HG03159 (cell line): Measurements from ENCODE around the gene GTF2F2.

Experiments
- ATAC-seq: cut with Tn5 transposase; IDR thresholded peaks from one replicate; pipeline ENCODE4 v1.9.1; 2021; ENCODE audit warnings: mild to moderate bottlenecking, moderate library complexity; ENCODE audit not compliant: unreplicated experiment

GTF2F2 gene

DNA sequence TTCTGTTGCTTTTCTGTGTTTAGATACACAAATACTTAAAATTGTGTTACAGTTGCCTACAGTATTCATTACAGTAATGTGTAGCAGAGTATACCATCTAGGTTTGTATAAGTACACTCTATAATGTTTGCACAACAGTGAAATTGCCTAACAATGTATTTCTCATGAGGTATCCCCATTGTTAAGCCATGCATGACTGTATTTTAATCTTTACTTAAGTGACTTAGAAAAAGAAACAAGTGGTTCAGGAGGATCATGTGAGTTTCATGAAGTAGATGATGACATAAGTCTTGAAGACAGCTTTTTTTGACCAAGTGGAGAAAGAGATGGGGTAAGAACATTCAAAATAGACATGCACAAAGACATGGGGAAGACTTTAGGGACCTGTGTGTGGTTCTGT is 88.9 kb downstream of the GTF2F2 start:
- no peak for ATAC-seq

DNA sequence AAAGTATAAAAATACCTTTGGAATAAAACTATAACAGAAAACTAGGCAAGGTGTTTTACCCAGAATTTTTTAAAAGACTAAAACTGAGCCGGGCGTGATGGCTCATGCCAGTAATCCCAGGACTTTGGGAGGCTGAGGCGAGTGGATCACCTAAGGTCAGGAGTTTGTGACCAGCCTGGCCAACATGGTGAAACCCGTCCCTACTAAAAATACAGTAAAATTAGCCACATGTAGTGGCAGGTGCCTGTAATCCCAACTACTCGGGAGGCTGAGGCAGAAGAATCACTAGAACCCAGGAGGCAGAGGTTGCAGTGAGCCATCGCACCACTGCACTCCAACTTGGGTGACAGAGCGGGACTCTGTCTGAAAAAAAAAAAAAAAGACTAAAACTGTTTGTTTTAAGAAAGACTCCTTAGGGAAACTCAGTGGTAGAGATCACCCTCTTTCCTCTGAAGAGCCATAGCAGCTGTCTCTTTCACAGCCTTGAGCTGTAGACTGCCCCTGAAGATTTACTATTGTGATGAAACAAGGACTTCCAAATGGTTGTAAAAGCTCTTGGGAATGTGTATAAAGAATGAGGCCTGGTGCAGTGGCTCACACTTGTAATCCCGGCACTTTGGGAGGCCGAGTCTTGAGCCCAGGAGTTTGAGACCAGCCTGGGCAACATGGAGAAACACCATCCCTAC is 95.2 kb downstream of the GTF2F2 start:
- no peak for ATAC-seq

DNA sequence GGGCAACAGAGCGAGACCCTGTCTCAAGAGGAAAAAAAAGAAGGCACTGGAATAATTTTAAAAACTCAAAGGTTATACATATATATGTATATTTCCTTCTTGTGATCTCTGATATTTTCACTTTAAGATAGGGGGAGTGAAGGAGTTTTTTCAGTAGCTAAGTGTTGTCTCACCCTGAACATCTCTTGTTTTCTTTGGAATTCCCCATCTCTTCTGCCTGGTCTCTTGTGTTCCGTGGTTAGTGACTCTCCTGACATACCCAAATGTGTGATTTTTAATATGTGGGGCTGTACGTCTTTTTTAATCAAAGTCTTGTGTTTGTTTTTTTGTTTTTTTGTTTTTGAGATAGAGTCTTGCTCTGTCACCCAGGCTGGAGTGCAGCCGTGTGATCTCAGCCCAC is 95.9 kb downstream of the GTF2F2 start:
- no peak for ATAC-seq

DNA sequence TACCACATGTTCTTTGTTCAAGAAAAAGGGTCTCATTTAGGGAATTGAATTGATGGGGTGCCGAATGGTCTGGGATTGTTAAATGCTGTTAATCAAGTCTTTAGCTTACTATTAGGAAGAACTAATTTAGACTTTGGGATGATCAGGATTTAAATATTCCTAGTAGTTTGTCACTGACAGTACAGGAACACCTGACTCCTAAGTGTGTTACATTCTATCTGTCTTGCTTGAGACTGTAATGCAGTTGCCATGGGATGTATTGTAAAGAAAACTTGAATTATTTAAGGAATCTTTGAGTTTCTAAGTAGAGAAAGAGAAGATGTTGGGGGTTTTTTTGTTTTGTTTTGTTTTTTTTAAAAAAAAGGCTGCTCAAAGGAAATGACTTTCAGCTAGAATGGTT is 98.4 kb downstream of the GTF2F2 start:
- no peak for ATAC-seq

DNA sequence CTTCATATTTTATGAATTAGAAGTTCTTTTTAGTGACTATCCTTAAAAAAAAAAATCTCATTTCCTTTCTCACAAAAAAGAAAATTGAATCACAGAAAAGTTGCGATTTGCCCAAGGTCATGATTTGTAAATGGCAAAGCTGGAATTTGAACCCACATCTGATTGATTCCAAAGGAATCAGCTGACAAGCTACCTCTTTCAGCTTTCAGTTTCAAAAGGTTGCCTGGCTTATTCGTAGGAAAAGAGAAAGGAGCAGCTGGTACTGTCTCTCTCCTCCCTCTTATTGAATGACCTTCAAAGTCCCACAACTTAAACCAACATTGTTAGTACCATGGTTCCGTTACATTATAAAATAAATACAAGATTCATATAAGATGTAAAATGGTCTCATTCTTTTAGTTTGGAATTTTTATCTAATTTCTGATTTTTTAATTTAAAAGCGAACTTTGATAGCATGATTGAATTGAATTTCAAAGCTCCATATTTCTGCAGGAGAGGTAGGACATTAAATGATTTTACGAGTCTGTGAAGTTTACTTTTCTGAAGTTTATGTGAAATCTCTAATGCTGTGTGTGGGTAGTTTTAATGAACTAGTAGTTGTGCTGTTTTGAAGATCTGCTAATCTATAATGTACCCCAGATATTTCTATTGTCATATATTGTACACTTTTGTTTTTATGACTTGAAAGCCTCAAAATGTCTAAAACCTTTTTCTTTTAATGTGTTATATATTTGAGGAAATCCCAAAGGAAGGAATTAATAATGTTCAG is 99.0 kb downstream of the GTF2F2 start:
- no peak for ATAC-seq

DNA sequence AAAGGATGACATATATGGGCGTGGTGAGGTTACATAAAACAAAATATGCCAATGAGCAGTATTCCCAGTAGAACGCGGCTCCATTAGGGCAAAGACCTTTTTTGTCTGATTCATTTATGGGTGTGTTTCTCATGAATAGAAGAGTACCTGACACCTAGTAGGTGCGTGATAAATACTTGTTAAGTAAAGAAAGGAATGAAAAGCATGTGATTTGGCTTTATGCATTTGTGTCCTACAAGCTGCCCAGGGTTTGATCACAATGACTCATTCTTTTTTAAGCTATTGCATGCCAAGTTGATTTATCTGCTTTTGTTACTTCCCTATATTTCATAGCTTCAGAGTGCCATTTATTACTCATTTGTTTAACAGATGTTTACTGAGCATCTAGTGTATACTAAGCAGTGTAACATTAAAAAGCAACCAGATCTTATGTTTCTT is 99.6 kb downstream of the GTF2F2 start:
- no peak for ATAC-seq

DNA sequence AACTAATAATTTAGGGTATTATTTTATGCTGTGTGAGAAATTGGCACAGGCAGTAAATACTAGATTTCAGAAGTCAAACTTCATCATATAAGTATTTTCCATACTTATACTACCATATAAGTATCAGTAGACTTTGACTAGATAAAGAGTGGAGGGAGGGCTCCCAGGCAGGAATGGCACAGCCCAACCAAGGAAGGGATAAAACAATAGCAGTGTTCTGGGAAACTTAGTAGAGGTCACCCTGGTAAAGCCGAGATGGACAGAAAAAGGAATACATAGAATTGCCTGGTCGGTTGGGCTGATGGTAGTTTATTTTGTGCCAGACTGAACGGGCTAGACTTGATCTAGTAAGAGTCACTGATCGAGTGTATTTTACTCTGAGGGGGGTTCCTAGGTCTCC is 100.1 kb downstream of the GTF2F2 start:
- no peak for ATAC-seq

DNA sequence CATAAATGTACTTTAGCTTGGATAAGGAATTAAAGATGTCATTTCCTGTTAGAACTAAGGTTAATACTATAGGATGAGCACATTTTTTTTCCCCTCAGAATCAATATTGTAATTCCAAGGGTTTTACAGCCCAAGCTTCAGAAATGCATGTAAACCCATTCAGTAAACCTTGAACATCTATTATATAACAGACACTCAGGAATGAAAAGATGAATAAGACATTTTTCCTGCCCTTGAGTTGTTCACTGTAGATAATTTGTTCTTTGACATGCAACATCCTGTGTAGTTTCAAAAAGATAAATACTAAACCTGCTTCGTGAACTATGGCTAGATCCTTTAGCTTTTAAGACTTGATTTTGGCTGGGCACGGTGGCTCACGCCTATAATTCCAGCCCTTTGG is 102.2 kb downstream of the GTF2F2 start:
- no peak for ATAC-seq

DNA sequence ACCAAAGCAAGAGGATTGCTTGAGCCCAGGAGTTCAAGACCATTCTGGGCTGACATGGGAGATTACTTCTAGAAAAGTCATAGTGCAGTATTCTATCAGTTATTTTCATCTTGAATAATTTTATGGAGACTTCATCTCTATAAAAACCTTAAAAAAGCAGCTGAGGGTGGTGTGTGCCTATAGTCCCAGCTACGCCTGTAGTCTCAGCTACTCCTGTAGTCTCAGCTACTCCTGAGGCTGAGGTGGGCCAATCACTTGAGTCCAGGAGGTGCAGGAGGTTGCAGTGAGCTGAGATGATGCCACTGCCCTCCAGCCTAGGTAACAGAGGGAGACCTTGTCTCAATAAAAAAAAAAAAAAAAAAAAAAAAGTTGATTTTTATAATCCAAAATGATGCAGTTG is 102.6 kb downstream of the GTF2F2 start:
- ATAC-seq = no peak

DNA sequence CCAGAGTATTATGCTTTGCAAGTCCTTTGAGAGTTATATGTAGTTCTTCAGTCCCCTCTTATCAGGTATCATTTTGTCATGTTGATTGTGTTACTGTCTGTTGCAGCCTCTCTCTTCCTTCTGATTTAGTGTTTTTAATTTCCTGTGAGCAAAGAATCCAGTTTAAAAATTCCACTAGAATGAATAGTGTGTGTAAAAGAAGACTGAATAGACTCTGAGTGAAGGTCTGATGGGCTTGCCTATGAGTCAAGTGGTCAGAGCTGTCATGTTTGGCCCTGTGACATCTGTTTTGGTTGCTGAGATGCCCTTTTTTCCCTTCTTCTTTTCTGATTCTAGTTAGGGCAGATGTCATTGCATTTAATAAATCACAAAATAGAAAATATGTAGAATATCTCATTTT is 103.9 kb downstream of the GTF2F2 start:
- ATAC-seq = no peak

DNA sequence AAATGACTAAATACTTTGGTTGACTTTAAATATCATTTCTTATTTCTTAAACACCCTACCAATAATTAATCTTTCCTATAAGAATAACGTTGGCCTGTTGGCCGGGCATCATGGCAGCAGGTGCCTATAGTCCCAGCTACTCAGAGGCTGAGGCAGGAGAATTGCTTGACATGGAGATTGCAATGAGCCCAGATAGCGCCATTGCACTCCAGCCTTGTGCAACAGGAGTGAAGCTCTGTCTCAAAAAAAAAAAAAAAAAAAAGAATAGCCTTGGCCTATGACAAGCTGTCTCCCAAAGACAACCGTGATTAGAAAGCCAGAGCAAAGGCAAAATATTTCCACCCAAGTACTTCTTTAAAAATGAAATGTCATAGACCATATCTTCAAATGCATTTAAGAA is 105.1 kb downstream of the GTF2F2 start:
- no peak for ATAC-seq

DNA sequence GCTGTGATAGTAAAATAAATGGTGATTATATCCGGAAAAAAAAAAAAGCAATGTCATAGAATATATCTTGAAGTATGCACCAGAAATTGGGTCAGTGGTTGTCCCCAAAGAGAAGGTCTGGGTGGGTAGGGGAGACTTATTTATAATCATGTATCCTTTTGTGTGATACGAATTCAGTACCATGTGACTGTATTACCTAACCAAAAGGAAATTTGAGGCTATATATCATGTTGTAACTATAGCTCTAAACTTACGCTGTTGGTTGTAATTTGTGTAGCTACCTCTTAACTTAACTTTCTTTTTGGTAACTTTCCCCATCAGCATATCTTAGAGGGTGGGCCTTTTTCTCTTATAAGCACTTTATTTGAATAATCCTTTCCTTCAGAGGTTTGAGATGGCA is 105.7 kb downstream of the GTF2F2 start:
- no peak for ATAC-seq

DNA sequence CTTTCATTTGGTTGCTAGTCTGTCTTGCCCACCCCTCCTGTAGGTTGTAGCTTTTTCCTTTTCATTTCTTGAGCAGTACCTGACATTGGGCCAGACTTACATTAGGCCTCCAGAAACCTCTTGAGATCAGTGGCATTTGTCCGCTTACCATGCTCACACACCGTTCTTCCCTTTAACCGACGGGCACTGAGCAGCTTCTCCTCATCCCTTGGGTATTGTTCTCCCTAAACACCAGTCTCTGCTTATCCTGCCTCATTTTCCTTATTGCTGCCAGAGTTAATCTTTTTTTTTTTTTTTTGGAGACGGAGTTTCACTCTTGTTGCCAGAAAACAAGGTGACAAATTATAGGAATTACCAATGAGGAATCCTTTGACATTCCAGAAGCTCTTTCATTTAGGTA is 107.7 kb downstream of the GTF2F2 start:
- no peak for ATAC-seq

DNA sequence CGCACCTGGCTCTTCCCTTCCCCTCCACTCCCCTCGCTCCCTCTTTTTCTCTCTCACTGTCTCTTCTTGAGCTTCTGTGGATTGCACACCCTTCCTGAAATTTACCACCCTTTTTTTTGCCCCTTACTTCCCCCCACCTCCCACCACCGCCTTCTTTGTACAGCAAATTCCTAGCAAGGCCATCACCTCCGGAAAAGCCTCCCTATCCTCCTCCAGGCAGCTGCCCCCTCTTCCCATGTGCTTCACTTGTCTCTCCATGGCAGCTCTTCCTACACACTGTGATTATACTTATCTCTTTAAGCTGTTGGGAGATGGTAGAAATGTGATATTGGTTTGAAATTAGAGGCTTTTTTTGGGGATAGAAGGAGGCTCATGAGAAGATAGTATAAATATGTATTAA is 108.9 kb downstream of the GTF2F2 start:
- ATAC-seq = no peak

DNA sequence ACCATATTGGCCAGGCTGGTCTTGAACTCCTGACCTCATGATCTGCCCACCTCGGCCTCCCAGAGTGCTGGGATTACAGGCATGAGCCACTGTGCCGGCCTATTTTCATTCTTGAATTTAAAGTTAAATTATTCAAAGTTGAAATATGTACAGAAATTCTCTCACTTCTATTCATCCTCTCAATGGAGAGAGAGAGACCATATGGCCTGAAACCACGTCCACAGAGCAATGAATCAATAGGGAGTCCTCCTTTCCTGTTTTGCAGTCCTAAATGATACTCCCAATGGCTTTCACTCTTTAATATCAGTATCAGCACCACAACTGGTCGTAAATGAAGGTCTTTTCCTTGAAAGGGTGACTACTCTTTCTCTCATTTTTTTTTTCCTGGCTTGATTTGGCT is 111.0 kb downstream of the GTF2F2 start:
- ATAC-seq = no peak

DNA sequence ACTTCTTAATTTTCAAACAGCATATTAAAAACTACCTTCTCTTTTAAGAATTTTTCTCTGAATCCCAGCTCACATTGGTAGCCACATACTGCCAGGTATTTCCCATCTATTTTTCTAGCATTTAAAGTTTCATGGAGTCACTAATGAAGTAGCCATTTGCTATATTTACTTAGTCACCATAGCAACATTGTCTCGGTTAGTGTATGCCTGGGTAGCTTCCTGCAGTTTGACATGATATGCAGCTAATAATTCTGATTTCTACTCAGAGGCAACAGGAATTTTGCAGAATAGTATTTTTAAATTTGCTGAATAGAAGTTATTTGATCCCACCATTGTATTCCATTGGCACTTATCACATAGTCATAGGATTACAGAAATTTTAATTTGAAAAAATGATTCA is 111.4 kb downstream of the GTF2F2 start:
- ATAC-seq = no peak

DNA sequence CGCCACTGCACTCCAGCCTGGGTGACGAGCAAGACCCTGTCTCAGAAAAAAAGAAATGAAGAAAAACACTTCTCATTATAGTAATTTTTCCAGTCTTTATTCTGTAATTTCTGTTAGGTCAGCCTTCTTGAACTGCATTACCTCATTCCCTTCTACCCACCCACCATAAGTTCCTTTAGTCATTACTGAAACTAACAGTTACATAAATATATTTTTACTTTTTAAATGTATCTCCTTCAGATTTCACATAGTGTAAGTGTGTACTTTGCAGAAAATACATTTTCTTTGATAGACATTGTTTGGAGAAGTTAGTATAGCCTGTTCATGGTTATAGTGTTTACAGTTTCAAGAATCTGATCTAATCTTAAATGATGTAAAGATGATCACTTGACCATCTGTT is 112.3 kb downstream of the GTF2F2 start:
- ATAC-seq = no peak

DNA sequence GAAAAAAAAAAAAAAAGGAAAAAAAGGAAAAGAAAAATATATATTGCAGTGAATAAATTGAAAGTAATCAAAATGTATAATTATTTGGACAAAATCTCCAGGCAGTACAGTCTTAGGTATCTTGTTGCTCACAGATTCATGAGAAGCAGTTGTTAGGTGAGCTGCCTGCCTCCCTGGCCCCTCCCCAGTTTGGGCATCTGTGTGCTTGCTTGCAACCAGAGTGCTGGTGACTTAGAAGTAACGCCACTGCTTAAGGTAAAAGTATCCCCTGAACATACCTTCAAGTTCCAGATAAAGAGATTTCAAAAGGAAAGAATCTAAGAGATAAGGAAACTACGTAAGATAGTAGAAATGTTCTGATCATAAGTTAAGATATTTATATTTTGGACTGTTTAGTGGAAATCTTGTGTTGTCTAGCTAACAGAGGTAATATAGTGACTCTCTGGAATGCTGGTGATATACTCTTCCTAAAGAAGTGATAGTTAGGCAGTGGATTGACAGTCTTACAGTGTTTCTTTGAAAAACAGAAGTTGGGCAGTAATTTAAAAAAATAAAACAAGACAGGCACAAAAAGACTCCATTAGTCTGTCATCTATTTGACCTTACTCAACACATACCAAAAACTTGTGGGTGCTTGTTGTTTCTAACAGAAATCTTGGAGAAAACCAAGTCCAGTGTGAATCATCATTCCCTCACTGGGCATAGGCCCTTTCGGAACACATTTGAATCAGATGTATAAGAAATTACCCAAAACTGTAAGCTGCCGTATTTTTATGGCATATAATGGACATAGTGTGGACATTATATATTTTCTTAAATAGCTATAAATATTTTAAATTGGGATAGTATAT is 118.9 kb downstream of the GTF2F2 start:
- no peak for ATAC-seq

DNA sequence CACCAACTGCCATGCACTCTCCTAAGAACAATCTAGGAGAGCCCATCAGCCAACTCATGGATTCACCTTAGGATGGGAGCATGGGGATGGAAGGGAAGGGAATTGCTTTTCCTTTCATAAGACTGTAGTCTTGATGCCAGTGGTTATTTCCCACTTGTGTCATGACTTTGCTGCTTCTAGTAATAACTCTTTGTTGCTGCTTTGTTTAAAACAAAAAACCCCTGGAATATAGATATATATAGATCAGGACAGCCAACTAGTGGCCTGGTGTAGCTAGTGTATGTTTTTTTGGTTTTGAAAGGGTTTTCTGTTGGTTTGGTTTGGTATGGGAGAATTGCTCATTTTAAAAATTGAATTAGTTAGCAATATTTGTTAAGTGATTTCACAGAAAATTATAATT is 119.8 kb downstream of the GTF2F2 start:
- no peak for ATAC-seq

DNA sequence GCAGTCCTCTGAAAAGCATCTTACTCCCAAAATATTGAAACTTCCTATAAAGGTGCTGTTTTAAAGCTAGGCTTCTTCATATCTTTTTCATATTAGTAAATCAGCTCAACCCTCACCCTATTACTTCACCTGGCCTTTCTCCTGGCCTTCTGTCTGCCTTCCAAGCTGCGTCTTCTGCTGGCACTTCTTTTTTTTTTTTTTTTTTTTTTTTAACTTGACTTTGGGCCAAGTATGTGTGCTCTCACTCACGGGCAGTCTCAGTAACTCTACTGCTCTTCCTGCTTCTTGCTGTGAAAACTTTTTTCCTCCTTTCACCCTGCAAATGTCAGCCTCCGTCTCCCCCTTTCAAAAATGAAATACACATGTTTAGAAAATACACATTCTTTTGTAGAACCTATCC is 121.8 kb downstream of the GTF2F2 start:
- no peak for ATAC-seq

DNA sequence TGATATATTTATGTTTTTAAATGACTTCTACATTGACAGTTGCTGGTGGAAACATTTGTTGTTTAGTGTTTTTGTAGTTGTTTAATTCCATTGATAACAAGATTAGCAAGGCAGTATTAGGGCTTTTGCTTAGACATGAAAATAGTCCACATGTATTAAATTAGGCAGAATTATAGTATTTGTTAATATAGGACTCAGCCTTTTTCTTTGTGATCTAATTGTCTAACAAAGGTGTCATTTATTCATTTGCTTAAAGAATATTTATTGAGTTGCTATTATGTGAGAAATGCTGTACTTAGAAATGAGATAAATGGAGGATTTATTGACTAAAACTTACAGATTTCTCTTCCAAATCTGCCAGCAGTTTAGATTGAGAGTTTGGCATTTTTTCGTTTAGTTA is 122.2 kb downstream of the GTF2F2 start:
- ATAC-seq = no peak

DNA sequence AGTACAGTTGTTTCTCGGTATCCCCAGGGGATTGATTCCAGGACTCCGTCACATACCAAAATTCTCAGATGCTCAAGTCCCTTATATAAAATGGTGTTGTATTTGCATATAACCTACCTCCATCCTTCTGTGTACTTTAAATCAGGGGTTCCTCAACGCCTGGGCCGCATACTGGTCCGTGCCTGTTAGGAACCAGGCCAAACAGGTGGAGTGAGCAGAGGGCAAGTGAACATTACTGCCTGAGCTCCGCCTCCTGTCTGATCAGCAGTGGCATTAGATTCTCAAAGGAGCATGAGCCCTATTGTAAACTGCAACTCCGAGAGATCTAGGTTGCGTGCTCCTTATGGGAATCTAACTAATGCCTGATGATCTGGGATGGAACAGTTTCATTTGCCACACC is 122.8 kb downstream of the GTF2F2 start:
- ATAC-seq = no peak
